Skin epidermis (tissue), 12 donors: Measurements from ENCODE around the gene ASB7.

ENCODE experiments used
- H3K27ac ChIP-seq, 21 experiments: fragments of 200-600 bp; sonication (generic) in 11 of 21; one replicate each; pipeline ENCODE4 v1.5.0; 2020; ENCODE audit warnings: mild to moderate bottlenecking in 3 of 21, inconsistent platforms in 2 of 21, moderate library complexity in 2 of 21
- H3K4me3 ChIP-seq, 7 experiments: fragments of 200-600 bp; sonication (generic) in 2 of 7; one replicate each; pipeline ENCODE4 v1.5.0; 2020; ENCODE audit warnings: inconsistent platforms in 2 of 7, mild to moderate bottlenecking in 2 of 7, moderate library complexity in 1 of 7

Gene ASB7

DNA sequence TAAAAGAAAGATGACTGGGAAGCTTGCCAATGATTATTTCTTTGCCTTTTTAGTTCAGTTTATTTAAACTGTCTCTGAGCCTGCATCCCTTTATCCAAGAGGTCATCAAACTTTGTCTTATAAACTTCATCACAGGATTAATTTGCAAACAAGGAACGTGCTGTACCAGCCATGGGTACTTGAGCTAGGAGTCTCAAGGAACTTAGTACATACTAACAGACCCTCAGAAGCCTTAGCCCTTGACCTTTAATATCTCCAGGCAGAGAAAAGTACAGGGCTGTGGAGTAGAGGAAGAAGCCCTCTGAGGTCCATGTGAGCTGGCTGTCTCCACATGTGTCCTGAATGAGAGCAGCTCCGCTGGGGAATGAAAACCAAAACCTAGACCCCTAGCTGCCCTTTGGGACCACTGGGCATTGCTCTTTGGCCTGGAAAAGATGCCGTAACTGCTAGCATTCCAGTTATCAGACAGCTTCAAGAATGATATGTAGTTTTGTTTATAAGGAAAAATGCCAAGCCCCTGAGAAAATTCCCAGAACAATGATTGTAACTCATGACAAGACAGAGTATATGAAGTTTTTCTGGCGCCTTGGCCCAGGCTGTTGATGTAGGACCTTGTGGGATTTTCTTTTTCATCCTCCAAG is 92.1 kb downstream of the ASB7 start:
- no peak overlapping the region for H3K4me3 ChIP-seq
- peak overlapping the region in 1 of 21 experiments; percentile 55 for H3K27ac ChIP-seq

GRCh38 chr15:100695048-100695447 is 92.7 kb downstream of the ASB7 start:
- no peak overlapping the region for H3K4me3 ChIP-seq
- peak overlapping the region in 1 of 21 experiments; percentile 55 for H3K27ac ChIP-seq

GRCh38 chr15:100696452-100696851 is 94.1 kb downstream of the ASB7 start:
- H3K4me3 ChIP-seq = no peak overlapping the region
- H3K27ac ChIP-seq = no peak overlapping the region
